Sigmoid colon (tissue), 7 donors: ENCODE results near the gene IFI27. TPM values are rescaled to one million over a fixed set of nuclear protein-coding genes. Genes with fewer than 3 reads are reported as not detected.
A peak's percentile ranks its signal among the peaks of the same experiment; 100 is the strongest.

Source experiments
- DNase-seq: peaks from one replicate; pipeline ENCODE4 v3.0.0-alpha.2; 2019
- H3K27ac ChIP-seq, 4 donors: fragments of 200-600 bp; sonication (generic); one replicate each; pipeline ENCODE4 v1.5.1; 2016 to 2019; ENCODE audit warnings: mild to moderate bottlenecking in 1 of 4
- H3K27me3 ChIP-seq, 3 donors: fragments of 200-600 bp; sonication (generic); one replicate each; pipeline ENCODE4 v1.5.1; 2019; ENCODE audit warnings: mild to moderate bottlenecking in 1 of 3
- H3K36me3 ChIP-seq, 4 donors: fragments of 200-600 bp; sonication (generic); one replicate each; pipeline ENCODE4 v1.5.1; 2016 to 2019
- H3K4me1 ChIP-seq, 4 donors: fragments of 200-600 bp; sonication (generic); one replicate each; pipeline ENCODE4 v1.5.1; 2017 to 2019
- H3K4me3 ChIP-seq, 4 donors: fragments of 200-600 bp; sonication (generic); one replicate each; pipeline ENCODE4 v1.5.1; 2017 to 2019; ENCODE audit warnings: mild to moderate bottlenecking in 2 of 4, moderate library complexity in 1 of 4
- H3K9me3 ChIP-seq, 4 donors: fragments of 200-600 bp in 3 of 4; sonication (generic) in 3 of 4; one replicate each; pipeline versions ENCODE4 v1.5.1 to v1.6.1; 2013 to 2019
- EP300 ChIP-seq, 4 donors: sonication (generic); formaldehyde crosslinking; IDR thresholded peaks; one replicate each; pipeline ENCODE4 v1.6.1; 2017; ENCODE audit warnings: antibody characterized with exemption in 4 of 4
- POLR2A ChIP-seq, 2 donors: fragments of 450-650 bp; IDR thresholded peaks; one replicate each; pipeline ENCODE4 v1.6.1; 2016; ENCODE audit warnings: antibody characterized with exemption in 2 of 2, mild to moderate bottlenecking in 2 of 2, moderate library complexity in 2 of 2
- POLR2AphosphoS5 ChIP-seq, 4 donors: sonication (generic); formaldehyde crosslinking; IDR thresholded peaks; one replicate each; pipeline ENCODE4 v1.6.1; 2017; ENCODE audit warnings: antibody characterized with exemption in 4 of 4
- WGBS, 2 donors: extraction: QIAGEN DNeasy Blood & Tissue Kit; methylation state at CpG; one replicate each; pipeline ENCODE4 v1.1.7; 2013; 5-methylcytosine and 5-hydroxymethylcytosine counted together
- intact Hi-C: fragments of 100-400 bp; cut with DNase I; formaldehyde crosslinking; loops from one replicate; pipeline ENCODE4 v1.15.1; 2023
- polyA plus RNA-seq, 3 donors: library from polyadenylated mRNA; stranded (reverse); fragments of 200-250 nt; gene quantifications; one replicate each; pipeline ENCODE4 v1.2.3, GENCODE V29; 2013
- total RNA-seq, 4 donors: library from RNA; depleted of rRNA; stranded (reverse); fragments of >200 nt; gene quantifications; one replicate each; pipeline ENCODE4 v1.1.0, GENCODE V29; 2016
- TF ChIP-seq, protein P1 (sequence below), 4 experiments: fragments of 450-650 bp in 3 of 4; fragments of 200-600 bp in 1 of 4; IDR thresholded peaks; one replicate each; pipeline ENCODE4 v1.5.1; 2016 to 2019; ENCODE audit warnings: antibody characterized with exemption in 4 of 4, mild to moderate bottlenecking in 3 of 4, moderate library complexity in 2 of 4
- donor health status: healthy with polysubstance abuse.
- donor health status: Bipolar disorder and iron deficiency.
- donor health status: healthy.

IFI27 gene
- total and polyA plus RNA-seq, 7 donors = 25.2 to 3,562 (median 183) TPM

DNA sequence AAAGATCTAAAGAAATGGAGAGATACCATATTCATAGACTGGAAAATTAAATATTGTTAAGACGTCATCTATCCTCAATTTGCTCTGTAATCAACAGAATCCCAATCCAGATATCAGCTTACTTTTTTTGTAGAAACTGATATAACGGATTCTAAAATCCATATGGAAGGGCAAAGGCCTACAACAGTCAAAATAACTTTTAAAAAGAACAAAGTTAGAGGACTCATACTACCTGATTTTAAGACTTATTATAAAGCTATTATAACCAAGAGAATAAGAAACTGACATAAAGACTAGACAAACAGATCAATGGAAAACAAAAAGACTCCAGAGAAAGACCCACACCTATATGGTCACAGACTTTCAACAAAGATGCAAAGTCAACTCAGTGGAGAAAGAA, 35.5 kb upstream of the IFI27 start:
- Histone ChIP-seq H3K4me1 (peaks cover 0 to 47% (median 41%) of the 10 kb centered on the region in 4 donors), H3K36me3 (peaks cover 2 to 26% (median 7%) of the 10 kb centered on the region in 4 donors), H3K27ac (no peak overlapping the region), H3K27me3 (no peaks in the 10 kb centered on the region), H3K4me3 (no peak overlapping the region), H3K9me3 (peaks cover 0 to 7% (median 0%) of the 10 kb centered on the region in 4 donors)
- intact Hi-C loops = no loop called here
- DNase-seq = no peak
- WGBS, 2 donors = 97% methylated on average over 2 of the region's 2 CpGs
- TF ChIP-seq POLR2AphosphoS5 (IDR thresholded peaks at IDR 0.05) = no peak
- no peak for TF ChIP-seq POLR2A (IDR thresholded peaks at IDR 0.05)
- TF ChIP-seq, protein P1, sequence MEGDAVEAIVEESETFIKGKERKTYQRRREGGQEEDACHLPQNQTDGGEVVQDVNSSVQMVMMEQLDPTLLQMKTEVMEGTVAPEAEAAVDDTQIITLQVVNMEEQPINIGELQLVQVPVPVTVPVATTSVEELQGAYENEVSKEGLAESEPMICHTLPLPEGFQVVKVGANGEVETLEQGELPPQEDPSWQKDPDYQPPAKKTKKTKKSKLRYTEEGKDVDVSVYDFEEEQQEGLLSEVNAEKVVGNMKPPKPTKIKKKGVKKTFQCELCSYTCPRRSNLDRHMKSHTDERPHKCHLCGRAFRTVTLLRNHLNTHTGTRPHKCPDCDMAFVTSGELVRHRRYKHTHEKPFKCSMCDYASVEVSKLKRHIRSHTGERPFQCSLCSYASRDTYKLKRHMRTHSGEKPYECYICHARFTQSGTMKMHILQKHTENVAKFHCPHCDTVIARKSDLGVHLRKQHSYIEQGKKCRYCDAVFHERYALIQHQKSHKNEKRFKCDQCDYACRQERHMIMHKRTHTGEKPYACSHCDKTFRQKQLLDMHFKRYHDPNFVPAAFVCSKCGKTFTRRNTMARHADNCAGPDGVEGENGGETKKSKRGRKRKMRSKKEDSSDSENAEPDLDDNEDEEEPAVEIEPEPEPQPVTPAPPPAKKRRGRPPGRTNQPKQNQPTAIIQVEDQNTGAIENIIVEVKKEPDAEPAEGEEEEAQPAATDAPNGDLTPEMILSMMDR (IDR thresholded peaks at IDR 0.05) = no peak
- TF ChIP-seq EP300 (IDR thresholded peaks at IDR 0.05) = no peak

DNA sequence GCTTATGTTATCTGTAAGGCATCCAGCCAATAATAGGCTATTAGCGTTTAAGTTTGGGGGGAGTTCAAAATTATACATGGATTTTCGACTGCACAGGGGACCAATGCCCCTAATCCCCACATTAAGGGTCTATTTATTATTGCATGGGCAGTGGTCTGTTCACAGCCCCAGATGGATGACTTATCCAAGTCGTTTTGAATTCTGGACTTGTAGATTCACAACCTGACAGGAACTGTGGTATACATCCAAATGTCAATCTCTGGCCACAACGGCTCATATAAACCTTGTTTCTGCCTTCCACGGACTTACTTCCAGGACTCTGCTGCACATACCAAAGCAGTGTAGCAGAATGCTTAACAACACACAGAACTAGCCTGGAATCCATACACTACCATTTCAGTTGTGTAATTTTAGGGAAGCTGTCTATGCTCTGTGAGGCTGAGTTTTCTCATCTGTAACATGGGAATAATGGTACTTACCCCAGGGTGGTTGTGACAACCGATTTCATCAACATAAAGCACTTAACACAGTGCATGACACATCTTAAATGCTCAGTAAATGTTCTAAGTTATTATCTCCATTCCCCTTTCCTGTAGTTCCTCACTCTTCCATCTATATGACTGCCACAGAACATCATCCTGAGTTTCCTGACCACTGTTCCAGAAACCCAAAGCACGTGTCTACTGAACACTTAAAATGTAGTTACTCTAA, 33.3 kb upstream of the IFI27 start:
- no peak for DNase-seq
- no peak for TF ChIP-seq POLR2AphosphoS5 (IDR thresholded peaks at IDR 0.05)
- TF ChIP-seq EP300 (IDR thresholded peaks at IDR 0.05) = no peak
- no peak for TF ChIP-seq POLR2A (IDR thresholded peaks at IDR 0.05)
- TF ChIP-seq, protein P1 (IDR thresholded peaks at IDR 0.05) = no peak
- Histone ChIP-seq H3K4me1 (peaks cover 0 to 57% (median 47%) of the 10 kb centered on the region in 4 donors), H3K9me3 (peaks cover 0 to 7% (median 0%) of the 10 kb centered on the region in 4 donors), H3K4me3 (peak overlapping the region in 3 of 4 donors; percentile 8 to 90 (median 88)), H3K27ac (no peak overlapping the region), H3K36me3 (peaks cover 0 to 26% (median 7%) of the 10 kb centered on the region in 4 donors), H3K27me3 (no peaks in the 10 kb centered on the region)
- WGBS, 2 donors = 75 to 82% methylated on average over 7 of the region's 7 CpGs
- intact Hi-C loops = no loop called here

DNA sequence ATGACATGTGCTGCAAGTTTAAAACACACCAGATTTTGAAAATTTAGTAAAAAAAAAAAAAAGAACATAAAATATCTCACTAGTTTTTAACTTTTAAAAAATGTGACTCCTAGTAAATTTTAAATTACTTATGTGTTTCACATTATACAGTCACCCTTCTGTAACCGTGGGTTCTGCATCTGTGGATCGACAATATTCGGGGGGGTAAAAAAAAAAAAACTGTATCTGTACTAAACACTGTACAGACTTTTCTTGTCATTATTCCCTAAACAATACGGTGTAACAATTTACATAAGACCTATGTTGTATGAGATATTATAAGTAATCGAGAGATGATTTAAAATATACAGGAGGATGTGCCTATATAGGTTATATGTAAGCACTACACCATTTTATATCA, 32.7 kb upstream of the IFI27 start:
- intact Hi-C loops = no loop called here
- Histone ChIP-seq H3K27me3 (no peaks in the 10 kb centered on the region), H3K4me3 (peak overlapping the region; percentile 88 to 98 (median 92)), H3K4me1 (peaks cover 0 to 58% (median 47%) of the 10 kb centered on the region in 4 donors), H3K9me3 (peaks cover 0 to 7% (median 0%) of the 10 kb centered on the region in 4 donors), H3K27ac (peak overlapping the region in 1 of 4 donors; percentile 5), H3K36me3 (peaks cover 0 to 26% (median 7%) of the 10 kb centered on the region in 4 donors)
- TF ChIP-seq, protein P1 (IDR thresholded peaks at IDR 0.05) = no peak
- TF ChIP-seq EP300 (IDR thresholded peaks at IDR 0.05) (no peak), POLR2A (IDR thresholded peaks at IDR 0.05) (no peak), POLR2AphosphoS5 (IDR thresholded peaks at IDR 0.05) (no peak)
- WGBS, 2 donors = 84 to 85% methylated on average over 5 of the region's 5 CpGs
- no peak for DNase-seq

DNA sequence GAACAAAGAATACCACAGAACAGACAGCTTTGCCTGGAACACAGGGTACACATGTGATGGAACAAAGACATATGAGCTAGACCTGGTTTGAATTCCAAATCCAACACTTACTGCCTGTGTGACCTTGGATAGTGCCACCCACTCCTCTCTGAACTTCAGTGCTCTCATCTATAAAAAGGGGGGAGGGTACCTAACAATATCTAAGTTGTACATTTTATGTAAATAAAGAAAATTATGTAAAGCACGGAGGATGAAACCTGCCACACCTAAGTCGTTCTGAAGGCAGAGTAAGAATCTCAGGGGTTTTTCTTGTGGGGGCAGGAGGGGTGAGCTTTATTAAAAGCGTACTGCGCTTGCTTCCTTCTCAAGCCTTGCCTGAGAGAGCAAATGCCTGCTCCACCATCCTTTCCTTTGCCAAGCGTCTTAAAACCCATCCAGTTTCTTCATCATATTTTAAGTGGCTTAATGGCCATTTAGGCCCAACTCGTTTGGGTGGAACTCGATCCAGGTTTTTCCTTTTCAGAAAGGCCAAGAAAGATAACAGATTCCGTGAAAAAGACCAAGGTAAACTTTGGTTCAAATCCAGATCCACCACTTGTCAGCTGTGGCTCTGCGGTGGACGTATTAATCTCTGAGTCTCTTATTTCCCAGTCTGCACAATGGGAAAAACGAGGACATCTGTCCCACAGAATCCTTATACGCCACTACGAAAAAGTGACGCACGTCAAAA, 30.5 kb upstream of the IFI27 start:
- Histone ChIP-seq H3K36me3 (peaks cover 0 to 22% (median 7%) of the 10 kb centered on the region in 4 donors), H3K27me3 (no peaks in the 10 kb centered on the region), H3K4me1 (peaks cover 0 to 58% (median 47%) of the 10 kb centered on the region in 4 donors), H3K4me3 (peak overlapping the region; percentile 88 to 98 (median 92)), H3K9me3 (no peaks in the 10 kb centered on the region), H3K27ac (peak overlapping the region; percentile 88 to 97 (median 95))
- WGBS, 2 donors = 3% methylated on average over 15 of the region's 15 CpGs
- TF ChIP-seq POLR2AphosphoS5 (IDR thresholded peaks at IDR 0.05) (peak in 1 of 4 donors; percentile 2), POLR2A (IDR thresholded peaks at IDR 0.05) (no peak)
- intact Hi-C loops = loop anchor here (2.0 kb wide), 2 partner anchors 49 to 95 kb away; partner anchors contain the start of genes IFI27L2 and PPP4R4
- no peak for DNase-seq
